COLO668 (cell line): Measurements from ENCODE around the gene DBT.
"Not testable (repeated sequence)": the region's sequence is repeated elsewhere in the genome, so short reads cannot be mapped to it uniquely, and the experiment has no call there.

Experiments used
- DNase-seq: peaks from one replicate; lab custom pipeline; 2025; ENCODE audit not compliant: unreplicated experiment; lab: John Stamatoyannopoulos, UW

Gene DBT

GRCh38 chr1:100249537-100250257 lies at the start of gene DBT:
Gene DBT, minus strand, starts transcription at chr1:100249834. Its CDS starts 14 bp downstream, at chr1:100249820.
- DNase-seq, result peak; percentile 94

- DNase-seq, result no peak
Measured at GRCh38 chr1:100298512-100298911, 48.9 kb upstream of the DBT start.

GRCh38 chr1:100296997-100297396 lies 47.4 kb upstream of the DBT start:
- DNase-seq, result not testable (repeated sequence)

- no peak for DNase-seq
Measured at GRCh38 chr1:100296140-100296539, 46.5 kb upstream of the DBT start.

GRCh38 chr1:100292711-100293110 lies 43.1 kb upstream of the DBT start:
- no peak for DNase-seq

- no peak for DNase-seq
Measured at GRCh38 chr1:100290291-100290690, 40.7 kb upstream of the DBT start.

GRCh38 chr1:100287162-100287561 lies 37.5 kb upstream of the DBT start:
- DNase-seq, result no peak

GRCh38 chr1:100284591-100284990 lies 35.0 kb upstream of the DBT start:
- DNase-seq, result no peak

GRCh38 chr1:100279954-100280682 lies 30.5 kb upstream of the DBT start:
- no peak for DNase-seq

GRCh38 chr1:100279358-100279923 lies 29.8 kb upstream of the DBT start:
- DNase-seq, result no peak

- no peak for DNase-seq
Measured at GRCh38 chr1:100277866-100278265, 28.2 kb upstream of the DBT start.

- DNase-seq, result no peak
Measured at GRCh38 chr1:100268202-100268601, 18.6 kb upstream of the DBT start.

GRCh38 chr1:100267284-100267683 lies 17.6 kb upstream of the DBT start:
- DNase-seq, result no peak

GRCh38 chr1:100266741-100267140 lies 17.1 kb upstream of the DBT start:
- DNase-seq, result no peak

- peak; percentile 98 for DNase-seq
Measured at GRCh38 chr1:100265931-100266740, 16.5 kb upstream of the DBT start, which contains the start of gene RTCA. Gene RTCA, plus strand, starts transcription at chr1:100266216. Its CDS starts 160 bp downstream, at chr1:100266376.

GRCh38 chr1:100265562-100265930 lies 15.9 kb upstream of the DBT start:
- DNase-seq, result peak; percentile 40

- not testable (repeated sequence) for DNase-seq
Measured at GRCh38 chr1:100264081-100264480, 14.4 kb upstream of the DBT start.

GRCh38 chr1:100261686-100262085 lies 12.1 kb upstream of the DBT start:
- no peak for DNase-seq

- not testable (repeated sequence) for DNase-seq
Measured at GRCh38 chr1:100258427-100258826, 8.8 kb upstream of the DBT start.

- not testable (repeated sequence) for DNase-seq
Measured at GRCh38 chr1:100256273-100256672, 6.6 kb upstream of the DBT start.

GRCh38 chr1:100253552-100253951 lies 3.9 kb upstream of the DBT start:
- no peak for DNase-seq
